ENCODE data around the gene DENND1A.

DNA sequence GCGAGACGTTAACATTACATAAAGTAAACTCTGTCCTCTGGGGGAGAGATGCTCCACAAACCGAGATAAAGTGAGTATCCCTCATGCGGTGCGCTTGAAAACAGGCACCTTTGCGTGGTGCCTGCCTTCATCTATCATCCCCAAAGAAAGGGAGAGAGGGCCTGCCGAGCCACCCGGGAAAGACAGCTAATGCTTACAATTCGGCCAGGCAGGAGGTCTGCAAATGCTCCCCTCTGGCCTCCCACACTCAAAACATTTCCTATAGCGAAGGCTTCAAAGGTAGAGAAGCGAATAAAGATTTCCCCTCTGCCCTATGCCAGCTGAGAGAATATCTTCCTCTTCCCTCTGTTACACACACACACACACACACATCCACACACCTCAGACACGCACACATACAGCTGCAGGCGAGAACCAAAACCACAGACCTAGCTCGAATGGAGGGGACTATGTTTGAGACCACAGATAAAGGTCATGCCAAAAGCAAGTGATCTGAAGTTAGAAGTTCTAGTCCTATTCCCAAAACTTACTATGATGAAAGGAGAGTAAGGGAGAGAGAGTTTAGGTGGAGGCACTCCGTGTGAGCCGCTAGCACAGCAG lies 441.1 kb downstream of the DENND1A start:
- TF ChIP-seq CTCF (conservative IDR thresholded peaks at IDR 0.05; ENCODE audit: low read depth in 2 of 2): no peak
- no peak for TF ChIP-seq EZH2 (IDR thresholded peaks at IDR 0.05; ENCODE audit: low read depth, unreplicated experiment)
- TF ChIP-seq, protein P1, sequence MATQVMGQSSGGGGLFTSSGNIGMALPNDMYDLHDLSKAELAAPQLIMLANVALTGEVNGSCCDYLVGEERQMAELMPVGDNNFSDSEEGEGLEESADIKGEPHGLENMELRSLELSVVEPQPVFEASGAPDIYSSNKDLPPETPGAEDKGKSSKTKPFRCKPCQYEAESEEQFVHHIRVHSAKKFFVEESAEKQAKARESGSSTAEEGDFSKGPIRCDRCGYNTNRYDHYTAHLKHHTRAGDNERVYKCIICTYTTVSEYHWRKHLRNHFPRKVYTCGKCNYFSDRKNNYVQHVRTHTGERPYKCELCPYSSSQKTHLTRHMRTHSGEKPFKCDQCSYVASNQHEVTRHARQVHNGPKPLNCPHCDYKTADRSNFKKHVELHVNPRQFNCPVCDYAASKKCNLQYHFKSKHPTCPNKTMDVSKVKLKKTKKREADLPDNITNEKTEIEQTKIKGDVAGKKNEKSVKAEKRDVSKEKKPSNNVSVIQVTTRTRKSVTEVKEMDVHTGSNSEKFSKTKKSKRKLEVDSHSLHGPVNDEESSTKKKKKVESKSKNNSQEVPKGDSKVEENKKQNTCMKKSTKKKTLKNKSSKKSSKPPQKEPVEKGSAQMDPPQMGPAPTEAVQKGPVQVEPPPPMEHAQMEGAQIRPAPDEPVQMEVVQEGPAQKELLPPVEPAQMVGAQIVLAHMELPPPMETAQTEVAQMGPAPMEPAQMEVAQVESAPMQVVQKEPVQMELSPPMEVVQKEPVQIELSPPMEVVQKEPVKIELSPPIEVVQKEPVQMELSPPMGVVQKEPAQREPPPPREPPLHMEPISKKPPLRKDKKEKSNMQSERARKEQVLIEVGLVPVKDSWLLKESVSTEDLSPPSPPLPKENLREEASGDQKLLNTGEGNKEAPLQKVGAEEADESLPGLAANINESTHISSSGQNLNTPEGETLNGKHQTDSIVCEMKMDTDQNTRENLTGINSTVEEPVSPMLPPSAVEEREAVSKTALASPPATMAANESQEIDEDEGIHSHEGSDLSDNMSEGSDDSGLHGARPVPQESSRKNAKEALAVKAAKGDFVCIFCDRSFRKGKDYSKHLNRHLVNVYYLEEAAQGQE (IDR thresholded peaks at IDR 0.05; ENCODE audit: unreplicated experiment): no peak
- no peak for TF ChIP-seq ETS1 (IDR thresholded peaks at IDR 0.05)
- TF ChIP-seq POLR2AphosphoS5 (IDR thresholded peaks at IDR 0.05; ENCODE audit: low read depth): no peak
- TF ChIP-seq ZNF114 (CRISPR knock-in tag; IDR thresholded peaks at IDR 0.05): no peak
- TF ChIP-seq ZNF331 (CRISPR knock-in tag; IDR thresholded peaks at IDR 0.05; ENCODE audit: low read depth): no peak
